ENCODE measurements around the gene DLGAP1.

The DLGAP1 gene

DNA sequence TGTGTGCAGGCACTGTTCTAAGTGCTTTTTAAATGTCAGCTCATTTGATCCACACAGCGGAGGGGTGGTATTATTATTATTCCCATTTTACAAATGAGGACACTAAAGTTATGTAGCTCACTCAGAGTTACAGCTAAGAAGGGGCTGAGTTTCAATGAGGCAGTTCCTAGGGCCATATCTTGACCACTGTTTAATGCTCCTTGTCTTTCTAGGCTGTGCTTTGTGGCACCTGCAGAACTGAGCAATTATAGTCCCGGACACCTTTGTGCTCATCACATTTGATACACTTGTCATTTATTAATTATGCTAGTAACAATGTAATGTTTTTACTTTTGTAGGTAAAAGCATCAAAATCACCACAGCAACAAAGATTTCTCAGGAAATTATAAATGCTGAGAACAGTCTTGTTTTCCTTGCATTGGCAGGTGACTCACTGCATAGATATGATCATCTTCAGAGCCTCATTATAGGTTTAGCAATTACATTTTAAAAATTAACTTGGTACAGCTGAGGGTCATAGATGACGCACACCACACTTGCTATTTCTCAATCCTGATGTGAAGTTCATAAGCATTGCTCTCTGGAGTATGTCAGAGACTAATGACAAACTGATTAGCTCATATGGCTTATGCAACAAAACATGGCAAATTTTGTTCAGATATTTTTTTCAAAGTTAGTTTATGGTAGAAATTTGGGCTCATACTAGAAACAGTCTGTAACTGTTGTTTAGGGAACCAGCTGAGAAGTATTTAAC lies 638.3 kb downstream of the DLGAP1 start:
- peak; percentile 85 for DNase-seq (ENCODE audit: low read depth)

DNA sequence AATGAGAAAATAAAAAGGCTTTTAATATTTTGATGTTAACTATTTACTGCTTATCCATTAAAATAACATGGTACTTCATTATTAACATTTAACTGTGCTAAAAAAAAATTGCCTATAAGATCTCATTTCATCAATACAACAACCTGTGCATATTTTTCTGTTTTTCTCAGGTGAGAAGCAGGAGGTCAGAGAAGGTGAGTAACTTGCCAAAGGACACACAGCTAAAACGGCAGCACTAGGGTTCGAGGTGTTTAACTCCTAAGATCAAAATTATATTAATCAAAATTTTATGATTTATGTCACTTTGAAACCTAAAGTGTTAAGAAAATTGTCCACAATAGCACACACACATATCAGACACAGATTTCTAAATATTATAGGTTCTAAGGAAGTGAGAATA lies 639.1 kb downstream of the DLGAP1 start:
- DNase-seq (ENCODE audit: low read depth): no peak

DNA sequence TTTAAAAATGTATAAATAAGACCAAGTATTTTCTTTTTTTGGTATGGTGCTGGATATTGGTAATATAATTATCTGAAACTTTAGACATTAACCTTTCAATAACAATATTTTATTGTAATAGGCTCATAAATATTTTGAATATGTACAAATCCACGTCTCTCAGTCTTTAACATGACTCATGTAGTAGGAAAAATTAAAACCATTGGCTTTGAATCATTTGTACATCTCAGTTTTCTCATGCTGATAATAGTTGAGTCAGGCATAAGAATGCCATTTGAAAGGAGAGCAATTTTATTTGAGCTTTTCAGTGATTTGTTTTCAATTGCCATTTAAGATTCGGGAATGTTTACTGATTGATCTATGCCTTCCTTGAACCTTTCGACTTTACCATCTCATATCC lies 640.3 kb downstream of the DLGAP1 start:
- peak; percentile 24 for DNase-seq (ENCODE audit: low read depth)

DNA sequence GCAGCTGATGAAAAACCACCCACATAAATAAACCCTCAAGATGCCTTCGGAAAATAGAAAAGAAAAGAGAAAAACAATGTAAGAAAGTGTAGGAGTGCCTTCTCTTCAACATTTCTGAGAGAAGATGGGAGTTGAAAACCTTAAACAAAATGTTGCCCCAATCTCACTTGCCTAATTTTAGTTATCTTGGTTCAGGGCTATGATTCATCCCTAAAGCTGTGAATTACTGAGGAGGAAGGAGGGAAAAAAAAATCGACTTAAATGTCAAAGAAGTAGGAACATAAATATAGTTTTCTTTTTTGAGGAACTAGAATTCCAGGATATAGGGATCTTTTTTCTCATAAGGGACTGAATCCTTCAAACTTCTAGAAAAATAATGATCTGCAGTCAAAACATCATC lies 644.8 kb downstream of the DLGAP1 start:
- DNase-seq (ENCODE audit: low read depth): no peak

DNA sequence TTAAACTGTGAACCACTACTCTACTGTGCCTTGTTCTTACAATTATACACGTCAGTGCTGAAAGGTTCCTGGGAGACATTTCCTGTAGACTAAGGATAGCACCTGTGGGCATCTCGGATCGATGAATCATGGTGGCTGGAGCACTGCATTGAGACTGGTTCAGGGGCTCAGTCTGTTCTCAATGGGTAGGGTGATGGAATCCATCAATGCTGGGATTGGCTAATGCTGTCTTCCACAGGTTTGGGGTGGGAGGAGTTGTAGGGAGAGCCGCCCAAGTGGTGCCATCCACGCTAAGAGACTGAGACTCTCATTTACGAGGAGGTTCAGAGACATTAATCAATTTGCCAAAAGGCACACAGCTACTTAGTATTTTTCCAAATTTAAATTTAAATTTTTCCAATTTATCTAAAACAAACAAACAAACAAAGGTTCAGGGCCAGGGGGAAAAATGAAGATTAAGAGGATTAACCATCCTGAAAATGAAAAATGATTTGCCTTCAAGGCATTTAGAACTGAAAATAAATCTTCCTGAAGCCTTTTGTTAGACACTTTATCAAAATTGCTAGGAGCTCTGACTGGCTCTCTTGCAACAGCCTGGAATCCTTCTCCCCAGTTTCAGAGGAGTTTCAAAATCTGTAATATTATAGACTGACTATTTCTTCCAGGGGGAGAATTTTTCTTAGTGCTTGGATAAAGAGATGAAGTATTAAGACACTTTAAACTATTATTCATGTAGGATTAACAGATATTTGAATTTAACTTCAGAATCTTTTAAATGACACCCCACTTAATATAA lies 645.9 kb downstream of the DLGAP1 start:
- no peak for DNase-seq (ENCODE audit: low read depth)

DNA sequence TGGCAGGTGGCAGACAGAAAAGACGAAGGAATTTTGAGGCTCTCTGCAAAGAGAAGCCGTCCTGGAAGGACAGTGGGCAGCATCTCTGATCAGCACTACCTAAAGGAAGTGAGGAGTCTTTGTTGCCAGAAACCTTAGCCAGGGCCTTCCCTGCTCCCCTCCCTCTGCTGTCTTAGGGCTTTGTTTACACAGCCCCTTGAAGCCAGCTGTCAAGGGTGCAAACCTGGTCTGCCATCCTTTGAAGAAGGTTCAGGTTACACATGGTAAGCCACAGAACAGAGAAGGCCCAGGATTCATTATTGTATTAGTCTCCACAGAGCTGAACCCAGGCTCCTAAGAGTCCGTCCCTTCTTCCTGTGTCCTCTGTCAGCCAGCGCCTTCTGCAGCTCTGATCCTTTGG lies 648.5 kb downstream of the DLGAP1 start:
- DNase-seq (ENCODE audit: low read depth): no peak

DNA sequence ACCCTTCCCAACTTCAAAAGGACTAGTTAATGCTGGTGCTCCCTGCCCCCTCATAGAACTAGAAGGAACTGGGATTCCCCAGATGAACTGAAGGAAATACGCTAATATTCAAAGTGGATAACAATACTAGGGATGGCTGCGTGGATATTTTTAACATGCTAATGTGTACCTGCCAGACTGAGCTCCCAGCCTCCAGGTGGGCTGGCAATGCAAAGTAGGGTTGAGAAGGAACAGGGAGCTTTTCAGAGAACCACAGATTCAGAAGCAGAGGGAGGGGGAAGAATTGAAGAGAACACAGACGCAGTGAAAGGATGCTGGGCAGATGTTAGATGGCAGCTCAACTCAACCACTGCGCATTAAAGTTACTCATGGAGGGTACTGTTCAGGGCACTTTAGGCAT lies 650.8 kb downstream of the DLGAP1 start:
- DNase-seq (ENCODE audit: low read depth): no peak

DNA sequence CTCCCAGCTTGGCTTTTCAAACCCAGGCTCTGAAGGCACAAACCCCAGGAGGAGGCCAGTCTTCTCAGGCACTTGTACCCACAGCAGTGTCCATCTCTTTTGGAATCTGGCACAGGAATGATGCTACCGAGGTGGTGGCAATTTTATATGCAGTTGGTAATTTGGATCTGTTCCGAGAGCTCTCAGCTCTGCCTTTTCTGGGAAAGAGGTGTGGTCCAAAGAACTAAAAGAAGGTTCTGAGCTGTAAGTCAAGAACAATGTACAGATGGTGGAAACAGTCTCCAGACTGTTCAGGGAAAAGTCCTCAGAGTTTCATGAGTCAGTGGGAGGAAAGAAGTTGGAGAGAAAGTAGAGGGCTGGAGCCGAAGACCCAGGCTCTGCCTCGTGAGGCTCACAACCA lies 651.8 kb downstream of the DLGAP1 start:
- DNase-seq (ENCODE audit: low read depth): no peak

DNA sequence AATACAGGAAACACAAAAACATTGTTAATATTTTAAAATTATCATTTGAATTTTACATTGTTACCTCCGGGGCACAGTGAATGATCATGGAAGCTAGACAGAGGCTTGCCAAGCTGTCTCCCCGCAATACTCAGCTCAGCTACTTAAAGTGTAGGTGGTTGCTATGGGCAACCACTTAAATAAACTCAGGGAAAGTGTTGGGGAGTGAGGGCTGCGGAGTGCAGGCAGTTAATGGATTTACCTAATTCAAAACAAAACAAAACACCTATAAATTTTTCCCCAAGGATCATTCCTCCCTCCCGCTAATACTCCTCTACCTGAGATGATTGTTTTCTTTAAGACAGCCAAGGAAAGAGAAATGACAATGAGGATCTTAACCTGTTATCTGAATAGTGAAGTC lies 655.6 kb downstream of the DLGAP1 start:
- DNase-seq (ENCODE audit: low read depth): no peak

DNA sequence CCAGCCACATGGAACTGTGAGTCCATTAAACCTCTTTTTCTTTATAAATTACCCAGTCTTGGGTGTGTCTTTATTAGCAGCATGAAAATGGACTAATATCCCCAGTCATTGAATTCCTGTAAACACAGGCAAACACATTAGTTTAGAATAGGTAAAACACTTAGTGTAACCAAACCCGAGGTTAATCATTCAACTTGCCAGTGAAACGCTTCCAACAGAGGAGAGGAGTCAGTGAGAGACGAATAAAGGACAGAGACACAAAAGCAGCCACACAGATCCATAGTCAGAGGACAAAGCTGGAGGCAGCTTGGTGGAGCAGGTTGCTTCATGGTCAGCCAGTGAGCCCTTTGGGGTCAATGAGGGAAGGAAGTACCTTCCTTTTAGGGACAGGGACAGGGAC lies 657.1 kb downstream of the DLGAP1 start:
- no peak for DNase-seq (ENCODE audit: low read depth)

DNA sequence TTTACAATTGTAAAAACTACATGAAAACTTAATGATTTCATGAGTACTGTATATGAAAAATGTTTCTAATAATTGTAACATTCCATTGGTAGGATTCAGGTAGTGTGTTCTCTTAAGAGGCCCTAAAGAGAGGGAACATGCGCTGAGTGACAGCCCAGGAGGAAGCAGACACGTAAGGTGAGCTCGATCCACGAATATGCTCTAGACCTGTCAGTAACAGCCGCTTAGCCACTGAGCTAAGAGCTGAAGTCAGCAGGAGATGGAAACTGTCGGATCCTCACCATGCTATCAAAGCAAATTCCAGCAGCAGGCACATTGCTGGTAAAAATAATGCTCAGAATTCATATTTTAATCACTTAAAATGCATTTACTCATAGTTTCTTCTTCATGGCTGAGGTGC lies 658.7 kb downstream of the DLGAP1 start:
- DNase-seq (ENCODE audit: low read depth): no peak

DNA sequence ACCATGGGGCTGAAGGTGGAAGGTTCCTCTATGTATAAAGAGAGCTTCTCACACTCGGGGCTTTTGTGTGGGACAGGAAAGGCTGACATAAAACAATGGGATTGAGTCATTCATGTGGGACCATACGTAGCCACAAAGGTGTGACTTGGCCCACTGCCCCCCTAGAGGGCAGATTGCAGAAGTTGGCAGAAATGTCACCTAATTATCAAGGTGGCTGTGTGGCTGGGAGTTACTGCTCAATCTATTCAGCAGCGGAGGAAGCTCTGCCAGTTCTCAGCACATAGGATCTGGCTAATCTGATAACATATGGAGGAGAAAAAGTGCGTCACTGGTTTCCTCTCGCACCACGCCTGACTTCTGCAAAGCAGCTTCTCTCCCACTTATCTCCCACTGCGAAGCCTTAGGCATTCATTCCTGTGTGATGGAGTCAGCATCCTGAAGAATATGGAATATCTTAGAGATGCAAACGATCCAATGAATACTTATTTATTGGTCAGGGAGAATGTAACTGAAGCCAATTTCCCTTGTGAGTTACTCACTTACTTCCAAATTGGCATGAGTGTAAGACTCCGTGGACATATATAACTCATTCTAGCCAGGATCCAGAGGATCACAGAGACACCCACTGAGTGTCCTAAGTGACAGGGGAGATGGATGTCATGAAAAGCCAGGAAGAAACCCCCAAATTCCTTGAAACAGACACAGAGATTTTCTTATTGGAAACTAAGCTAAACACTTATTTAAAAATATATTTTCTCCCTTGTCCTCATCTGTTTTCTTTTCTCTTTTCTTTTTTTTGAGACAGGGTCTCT lies 660.4 kb downstream of the DLGAP1 start:
- DNase-seq (ENCODE audit: low read depth): peak; percentile 73

DNA sequence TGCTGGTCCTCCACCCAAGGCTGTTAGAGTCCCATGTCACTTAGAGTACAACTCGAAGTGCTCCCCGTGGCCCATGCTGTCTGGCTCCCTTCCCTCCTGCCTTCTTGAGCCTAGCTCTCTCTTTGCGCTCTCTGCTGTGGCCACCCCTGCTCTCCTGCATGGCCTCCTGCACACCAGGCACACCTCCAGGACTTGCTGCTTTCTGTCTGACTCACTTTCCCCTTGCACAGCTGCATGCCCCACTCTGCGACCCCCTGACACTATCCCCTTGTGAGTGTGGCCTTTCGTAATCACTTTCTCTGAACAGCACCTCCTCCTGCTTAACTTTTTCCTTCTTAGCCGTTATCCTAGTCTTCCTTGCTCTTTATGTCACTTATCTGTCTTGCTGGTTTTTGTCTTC lies 661.6 kb downstream of the DLGAP1 start:
- peak; percentile 8 for DNase-seq (ENCODE audit: low read depth)

DNA sequence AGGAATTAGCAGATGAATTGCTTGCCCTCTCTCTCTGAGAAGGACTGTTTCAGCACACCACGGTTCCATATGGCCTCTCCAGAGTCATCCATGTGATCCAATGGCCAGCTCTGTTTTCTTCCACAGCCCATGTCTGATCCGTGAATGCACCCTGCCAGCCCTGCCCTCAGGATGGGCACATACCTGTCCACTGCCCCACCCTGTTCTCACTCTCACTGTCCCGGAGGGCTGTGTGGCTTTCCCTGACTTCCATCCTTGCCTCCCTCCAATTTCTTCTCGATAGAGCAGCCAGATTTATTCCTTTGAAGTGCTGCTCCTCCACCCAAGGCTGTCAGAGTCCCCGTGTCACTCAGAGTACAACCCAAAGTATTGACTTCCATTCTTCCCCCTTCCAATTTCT lies 662.0 kb downstream of the DLGAP1 start:
- DNase-seq (ENCODE audit: low read depth): no peak

DNA sequence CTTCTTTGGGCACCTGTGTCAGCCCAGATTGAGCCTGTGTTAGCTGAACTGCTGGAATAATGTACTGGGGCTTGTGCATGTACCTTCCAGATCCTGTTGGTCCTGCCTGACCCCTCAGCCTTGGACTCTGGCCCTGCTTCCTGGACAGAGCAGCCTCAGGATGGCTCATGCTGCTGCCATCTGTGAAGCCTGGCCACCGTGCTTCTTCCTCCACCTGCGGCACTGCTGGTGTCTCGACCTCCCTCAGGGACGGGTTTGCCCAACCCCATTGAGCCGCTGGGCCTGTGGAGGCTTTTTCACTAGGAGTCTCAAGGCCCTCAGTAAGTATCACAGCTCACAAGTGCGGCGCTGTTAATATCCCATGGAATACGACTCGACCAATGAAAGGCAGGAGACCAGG lies 662.4 kb downstream of the DLGAP1 start:
- no peak for DNase-seq (ENCODE audit: low read depth)

DNA sequence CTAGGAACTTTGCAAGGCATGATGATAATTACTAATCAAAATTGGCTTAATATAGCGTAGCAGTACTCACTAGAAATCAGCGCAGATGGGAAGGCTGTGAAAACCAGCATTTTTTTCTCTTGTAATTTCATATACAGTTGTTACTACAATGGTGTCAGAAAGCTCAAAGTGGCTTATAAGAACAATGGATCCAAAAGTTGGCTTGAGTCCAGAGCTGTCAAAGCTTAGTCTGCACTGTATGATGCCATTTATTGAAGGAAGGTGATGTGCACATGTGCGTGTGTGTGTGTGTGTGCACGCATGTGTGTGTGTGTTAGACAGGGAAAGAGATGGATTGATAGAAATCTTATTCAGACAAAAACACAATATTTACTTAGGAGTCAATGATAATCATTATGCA lies 663.9 kb downstream of the DLGAP1 start:
- DNase-seq (ENCODE audit: low read depth): no peak

DNA sequence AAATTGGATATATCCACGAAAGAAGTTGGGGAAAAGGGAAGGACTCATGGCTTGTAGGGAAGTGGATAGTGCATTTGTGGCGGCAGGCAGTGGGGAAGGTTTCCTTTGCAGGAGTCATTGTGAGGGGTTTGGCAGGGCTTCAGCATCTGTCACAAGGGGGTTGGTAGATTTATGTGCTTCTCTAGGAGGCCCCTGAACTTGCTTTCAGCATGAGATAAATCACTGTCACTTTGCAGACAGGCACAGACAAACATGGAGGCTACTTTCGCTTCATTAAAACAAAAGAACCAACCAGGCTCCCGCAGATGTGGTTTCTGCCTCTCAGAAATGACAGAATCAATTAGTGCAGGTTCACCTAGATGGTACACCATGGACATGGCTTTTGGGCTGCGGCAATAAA lies 664.4 kb downstream of the DLGAP1 start:
- DNase-seq (ENCODE audit: low read depth): no peak

DNA sequence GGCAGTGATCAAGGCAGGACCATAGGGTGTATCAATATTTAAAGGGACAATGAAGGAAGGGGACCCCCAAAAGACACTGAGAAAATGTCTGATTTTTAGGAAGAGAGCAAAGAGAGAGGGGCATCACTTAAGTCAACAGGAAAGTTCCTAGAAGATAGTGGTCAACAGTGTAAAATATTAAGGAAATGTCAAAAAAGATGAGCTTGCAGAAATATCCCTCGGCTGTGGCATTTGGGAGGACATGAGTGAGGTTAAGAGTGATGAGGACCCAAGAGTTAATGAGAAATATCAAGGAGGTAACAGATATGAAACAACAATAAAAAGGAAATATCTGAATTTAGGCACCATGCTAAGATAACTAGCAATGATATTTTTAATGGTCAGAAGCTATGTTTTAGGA lies 665.6 kb downstream of the DLGAP1 start:
- DNase-seq (ENCODE audit: low read depth): no peak

DNA sequence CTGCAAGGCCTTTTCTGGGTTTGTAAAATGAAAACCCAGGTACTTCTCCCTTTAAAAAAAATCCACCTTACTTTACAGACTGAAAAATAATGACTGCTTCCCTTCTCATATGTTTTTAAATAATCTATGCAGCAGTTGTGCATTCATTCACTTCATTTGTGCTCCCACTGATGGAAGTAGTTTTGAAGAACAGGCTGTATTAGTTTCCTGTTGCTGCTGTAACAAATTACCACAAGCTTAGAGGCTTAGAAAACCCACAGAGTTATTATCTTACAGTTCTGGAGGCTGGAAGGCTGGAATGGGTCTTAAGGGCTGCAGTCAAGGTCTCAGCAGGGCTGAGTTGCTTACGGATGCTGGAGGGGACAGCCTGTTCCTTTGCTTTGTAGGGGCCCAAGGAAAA lies 670.2 kb downstream of the DLGAP1 start:
- DNase-seq (ENCODE audit: low read depth): no peak

DNA sequence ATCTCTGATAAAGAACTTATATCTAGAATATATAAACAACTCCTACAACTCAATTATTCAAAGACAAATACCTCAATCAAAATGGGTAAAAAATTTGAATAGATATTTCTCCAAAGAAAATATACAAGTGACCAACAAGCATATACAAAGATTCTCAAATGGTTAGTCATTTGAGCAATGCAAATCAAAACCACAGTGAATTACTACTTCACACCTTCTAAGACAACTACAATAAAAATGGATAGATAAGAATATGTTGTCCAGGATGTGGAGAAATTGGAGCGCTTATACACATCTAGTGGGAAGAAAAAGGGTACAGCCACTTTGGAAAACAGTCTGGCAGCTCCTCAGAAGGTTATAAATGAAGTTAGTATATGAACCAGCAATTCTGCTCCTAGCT lies 672.2 kb downstream of the DLGAP1 start:
- DNase-seq (ENCODE audit: low read depth): no peak

DNA sequence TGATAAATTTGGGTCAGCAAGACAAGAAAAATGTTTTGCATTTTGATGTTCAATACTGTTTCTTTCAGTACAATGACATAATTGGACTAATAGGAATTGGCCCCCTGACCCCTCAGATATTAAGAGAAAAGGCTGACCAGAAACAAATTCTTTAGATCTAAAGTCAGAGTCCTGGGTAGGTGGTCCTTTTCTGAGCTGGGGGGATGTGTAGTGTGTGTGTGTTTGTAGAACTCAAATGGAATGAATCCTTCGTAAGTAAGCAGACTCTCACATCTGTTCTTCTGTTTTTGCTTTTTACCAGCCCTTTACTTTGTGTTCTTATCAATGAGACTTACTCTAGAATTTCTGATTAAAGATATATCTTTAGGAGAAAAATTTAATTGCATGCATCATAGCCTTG lies 677.4 kb downstream of the DLGAP1 start:
- DNase-seq (ENCODE audit: low read depth): no peak

DNA sequence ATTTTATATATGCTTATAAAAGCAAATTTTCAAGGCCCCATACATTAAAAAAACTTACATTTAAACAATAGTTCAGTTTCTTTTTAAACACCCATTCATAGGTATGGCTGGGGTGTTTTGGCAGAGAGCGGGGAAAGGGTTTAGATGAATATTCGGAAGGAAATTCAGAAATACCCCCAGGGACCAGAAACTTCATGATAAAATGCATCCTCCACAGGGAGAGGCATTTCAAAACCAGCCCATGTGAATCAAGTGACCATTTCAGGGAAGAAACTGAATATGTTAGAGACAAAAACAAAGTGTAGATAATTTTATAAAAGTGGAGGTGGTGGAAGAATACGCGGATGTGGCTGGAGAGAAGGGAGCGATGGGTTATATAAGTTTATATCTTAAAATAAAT lies 678.0 kb downstream of the DLGAP1 start:
- DNase-seq (ENCODE audit: low read depth): no peak

DNA sequence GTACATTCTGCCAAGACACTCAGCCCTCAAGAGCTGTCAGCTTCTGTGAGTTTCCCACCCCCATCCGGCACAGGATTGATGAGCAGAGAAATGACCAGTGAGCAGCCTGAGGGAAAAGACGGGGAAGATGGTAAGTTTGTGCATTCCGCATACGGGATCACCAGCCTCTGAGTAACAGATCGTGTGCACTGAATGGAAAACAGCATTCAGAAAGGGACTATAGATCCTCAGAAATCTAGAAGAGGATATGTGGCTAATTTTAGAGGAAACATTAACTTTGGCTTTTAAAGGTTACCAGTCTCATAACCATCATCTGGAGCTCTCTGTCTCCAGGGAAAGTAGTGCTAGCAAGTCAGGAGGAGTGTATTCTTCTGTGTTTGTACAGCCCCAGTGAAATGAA lies 679.1 kb downstream of the DLGAP1 start:
- DNase-seq (ENCODE audit: low read depth): no peak

All from iris pigment epithelial cell (primary cell).